HG03039 (cell line): ENCODE results near the gene CCDC33.
"Not testable (repeated sequence)": the region's sequence is repeated elsewhere in the genome, so short reads cannot be mapped to it uniquely, and the experiment has no call there.

Experiments
- ATAC-seq: cut with Tn5 transposase; IDR thresholded peaks from one replicate; pipeline ENCODE4 v1.9.1; 2021; ENCODE audit warnings: mild to moderate bottlenecking, moderate library complexity; ENCODE audit not compliant: unreplicated experiment

CCDC33 gene

DNA sequence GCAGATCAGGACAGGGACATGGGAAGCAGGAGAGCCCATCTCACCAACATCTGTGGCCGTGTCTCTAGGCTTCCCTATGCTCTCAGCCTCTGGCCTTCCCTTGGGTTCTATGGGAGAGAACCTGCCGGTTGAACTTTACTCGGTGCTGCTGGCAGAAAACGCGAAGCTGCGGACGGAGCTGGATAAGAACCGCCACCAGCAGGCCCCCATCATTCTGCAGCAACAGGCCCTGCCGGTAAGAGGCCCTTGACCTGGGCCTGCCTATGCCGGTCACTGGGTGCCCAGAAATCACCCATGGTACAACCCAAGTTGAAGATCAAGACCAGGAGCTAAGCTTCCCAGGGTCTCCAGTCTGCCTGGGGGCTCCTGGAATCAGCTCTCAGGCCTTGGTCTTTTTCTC lies 96.5 kb downstream of the CCDC33 start:
- no peak for ATAC-seq

DNA sequence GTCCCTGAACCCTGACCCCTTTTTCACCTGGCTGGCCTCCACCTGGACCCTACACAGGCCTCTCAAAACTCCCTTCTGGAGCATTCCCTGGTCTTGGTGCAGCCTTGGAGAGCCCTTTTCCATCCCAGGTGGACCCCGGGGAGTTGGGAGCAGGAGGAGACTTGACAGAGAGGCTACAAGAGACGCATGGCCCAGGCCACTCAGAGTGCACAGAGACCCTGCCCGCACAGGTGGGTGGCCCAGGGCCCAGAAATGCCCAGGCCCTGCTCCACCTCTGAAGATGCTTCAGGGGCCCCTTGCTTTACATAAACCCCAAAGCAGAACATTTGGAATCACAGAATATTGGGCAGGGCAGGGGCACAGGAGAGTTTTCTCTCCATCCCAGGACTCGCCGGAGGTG lies 97.0 kb downstream of the CCDC33 start:
- ATAC-seq, result no peak

DNA sequence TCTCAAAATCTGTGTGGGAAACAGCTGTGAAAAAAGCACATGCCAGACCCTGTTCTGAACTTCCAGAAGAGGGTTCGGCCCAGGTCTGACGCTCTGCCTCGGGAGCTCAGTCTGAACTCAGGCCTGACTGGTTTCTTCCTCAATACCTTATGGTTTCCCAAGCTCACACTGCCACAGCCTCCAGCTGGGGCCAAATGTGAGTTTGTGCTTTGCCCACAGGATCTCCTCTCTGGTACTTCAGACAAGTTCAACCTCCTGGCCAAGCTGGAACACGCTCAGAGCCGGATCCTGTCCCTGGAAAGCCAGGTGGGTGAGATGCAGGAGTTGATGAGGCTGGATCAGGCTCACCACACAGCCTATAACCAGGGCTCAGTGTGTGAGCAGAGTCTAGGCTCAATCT lies 97.5 kb downstream of the CCDC33 start:
- no peak for ATAC-seq

DNA sequence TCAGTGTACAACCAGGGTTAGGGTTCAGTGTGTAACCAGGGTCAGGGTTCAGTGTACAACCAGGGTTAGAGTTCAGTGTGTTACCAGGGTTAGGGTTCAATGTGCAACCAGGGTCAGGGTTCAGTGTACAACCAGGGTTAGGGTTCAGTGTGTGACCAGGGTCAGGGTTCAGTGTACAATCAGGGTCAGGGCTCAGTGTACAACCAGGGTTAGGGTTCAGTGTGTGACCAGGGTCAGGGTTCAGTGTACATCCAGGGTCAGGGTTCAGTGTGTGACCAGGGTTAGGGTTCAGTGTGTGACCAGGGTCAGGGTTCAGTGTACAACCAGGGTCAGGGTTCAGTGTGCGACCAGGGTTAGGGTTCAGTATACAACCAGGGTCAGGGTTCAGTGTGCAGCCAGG lies 98.0 kb downstream of the CCDC33 start:
- no peak for ATAC-seq

DNA sequence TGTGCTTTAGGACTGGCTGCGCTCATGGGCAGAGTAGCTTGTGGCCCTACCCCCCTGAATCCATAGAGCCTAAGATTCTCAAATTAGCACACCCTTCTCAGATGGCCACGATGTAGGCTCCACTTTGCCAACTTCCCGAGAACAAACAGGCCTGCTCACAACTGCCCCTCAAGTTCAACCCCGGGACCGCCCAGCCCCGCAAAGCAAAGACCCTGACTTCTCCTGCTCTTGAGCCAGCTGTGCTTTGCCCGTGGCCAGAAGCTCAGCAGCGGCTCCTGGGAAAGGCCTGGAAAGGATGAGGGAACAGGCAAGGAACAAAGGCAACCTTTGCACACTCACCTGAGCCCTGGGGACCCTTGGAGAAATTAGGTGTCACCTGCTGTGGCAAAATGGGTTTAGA lies 99.3 kb downstream of the CCDC33 start:
- ATAC-seq, result no peak

DNA sequence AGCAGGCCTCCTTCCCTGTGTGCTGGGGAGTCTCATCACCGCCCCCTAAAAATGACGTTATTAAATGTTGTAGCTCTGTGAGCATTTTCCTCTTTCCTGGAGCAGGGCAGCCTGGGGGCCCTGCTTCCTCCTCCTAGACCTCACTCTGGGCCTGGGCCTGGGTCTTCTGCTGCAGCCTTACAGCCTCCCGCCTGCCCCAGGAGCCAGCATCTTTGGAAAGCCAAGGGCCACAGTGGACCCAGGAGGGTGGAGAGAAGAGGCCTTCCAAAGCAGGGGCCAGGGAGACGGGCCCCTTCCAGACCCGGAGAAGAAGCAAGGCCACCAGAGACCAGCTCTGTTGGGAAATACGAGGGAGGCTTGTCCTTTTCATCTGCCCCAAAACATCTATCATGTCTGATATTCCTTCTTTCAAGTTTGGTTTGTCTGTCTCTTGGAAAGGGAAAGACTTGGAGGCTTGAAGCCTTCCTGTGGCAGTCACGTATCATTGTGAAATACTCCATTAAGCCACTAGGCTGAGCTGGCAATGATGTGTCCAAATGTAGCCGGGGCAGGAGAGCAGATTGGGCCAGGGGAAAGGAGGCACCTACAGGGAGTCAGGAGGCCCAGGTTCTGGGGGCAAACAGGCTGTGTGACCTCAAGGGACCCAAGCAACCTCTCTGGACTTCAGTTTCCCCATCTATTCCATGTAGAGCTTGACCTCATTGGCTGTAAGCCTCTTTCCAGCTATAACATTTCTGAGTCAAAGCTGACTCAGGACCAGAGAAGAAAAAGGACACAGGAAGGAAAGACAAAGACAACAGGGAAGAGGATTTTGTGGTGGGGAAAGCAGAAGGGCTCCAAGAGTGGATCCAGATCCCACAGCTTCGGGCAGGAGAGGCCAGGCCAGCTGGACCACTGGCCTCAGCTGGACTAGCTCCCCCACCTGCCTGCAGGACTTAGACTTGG lies 100.2 kb downstream of the CCDC33 start:
- no peak for ATAC-seq

DNA sequence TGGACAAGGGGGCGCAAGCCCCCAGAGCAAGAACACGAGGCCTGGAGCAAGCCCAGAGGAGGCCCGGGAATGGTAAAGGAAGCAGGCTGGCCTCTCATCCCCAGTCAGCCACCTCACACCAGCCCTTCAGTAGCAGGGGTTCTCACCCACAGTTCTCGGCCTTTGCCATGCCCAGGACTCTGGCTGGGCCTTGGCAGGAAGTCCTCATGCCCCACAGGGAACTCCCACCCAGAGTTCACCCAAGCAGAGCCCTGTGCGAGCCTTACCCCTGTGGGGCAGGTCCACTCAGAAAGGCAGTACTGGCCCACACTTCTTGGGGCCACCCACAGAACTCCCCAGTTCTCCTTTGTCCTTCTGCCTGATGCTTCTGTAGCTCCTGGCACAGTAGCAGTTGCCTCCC lies 101.0 kb downstream of the CCDC33 start:
- ATAC-seq, result no peak

DNA sequence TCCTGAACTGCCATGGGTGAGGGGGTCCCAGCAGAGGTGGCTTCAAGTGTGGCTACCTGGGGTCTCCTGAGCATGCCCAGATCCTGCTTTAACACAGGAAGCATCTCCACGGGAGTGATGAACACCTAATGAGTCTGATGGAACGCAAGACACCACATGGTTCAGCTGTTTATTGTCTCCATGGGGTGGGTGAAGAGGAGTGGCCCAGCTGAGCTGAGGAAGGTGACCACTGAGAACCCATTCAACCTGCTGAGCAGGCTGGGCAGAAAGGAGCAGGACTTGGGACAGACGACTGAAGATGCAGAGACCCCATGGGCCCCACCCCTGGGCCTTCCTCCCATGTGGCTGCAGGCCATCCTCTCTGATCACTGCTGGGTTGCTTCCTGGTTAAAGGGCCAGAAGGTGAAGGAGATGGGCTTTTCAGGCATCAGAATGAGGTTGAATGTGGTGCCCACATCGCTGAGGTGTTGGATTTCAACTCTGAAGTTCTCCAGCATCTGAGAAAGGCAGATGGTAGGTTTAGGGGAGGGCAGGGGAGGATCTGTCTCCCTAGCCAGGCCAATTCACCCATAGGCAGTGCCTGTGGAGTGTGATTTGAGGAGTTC lies 101.6 kb downstream of the CCDC33 start:
- ATAC-seq, result no peak

DNA sequence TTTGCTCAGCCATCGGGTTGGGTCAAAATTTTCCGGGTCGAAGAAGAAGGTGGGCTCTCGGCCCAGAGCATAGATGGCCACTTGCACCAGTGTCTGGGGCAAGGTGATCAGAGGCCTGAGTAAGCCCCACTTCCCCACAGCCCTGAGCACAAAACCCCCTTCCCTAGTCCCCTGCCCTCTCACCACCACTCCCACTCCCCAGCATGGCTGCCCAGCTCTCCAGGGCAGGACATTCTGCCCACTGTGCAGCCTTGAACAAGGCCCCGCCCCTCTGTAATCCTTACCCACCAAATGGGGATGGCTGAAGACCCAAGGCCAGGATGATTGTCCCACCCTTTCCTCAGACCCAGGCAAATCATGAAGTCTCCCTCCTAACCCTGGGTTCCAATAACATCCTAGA lies 102.5 kb downstream of the CCDC33 start:
- no peak for ATAC-seq

DNA sequence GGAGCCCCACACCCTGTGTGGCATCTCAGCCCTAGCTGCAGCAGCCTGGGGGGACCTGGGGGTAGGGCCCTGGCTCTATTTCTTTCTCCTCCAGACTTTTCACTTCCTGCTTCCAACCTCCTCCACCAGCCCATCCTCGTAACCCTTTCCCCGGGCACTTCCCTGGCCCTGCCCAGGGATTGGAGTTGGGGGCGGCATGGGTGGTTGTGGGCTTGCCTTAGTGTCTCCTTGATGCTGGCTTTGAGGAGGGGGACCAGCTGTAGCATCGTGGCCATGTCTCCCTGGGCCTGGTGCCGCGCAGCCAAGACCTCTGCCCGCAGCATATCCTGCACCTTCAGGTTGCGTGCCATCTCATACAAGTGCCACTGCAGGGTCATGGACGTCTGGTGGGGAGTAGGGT lies 103.2 kb downstream of the CCDC33 start:
- ATAC-seq, result no peak

DNA sequence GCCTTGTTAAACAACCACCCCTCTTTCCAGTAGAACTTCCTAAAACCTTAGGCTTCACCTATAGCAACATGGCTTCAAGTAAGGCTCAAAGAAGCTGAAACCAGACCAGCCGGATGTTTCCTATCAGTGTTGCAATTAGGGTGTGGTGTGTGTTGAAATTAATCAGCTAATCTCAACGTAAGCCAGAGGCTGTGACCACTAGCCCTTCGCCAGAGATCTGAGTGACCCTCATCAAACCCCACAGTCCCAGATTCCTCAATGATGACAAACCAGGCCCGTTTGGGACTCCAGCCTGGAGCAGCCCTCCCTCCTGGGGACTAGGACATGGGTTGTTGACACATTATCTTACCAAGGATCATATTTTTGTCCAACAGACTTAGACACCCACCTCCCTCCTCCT lies 104.0 kb downstream of the CCDC33 start:
- ATAC-seq, result no peak

DNA sequence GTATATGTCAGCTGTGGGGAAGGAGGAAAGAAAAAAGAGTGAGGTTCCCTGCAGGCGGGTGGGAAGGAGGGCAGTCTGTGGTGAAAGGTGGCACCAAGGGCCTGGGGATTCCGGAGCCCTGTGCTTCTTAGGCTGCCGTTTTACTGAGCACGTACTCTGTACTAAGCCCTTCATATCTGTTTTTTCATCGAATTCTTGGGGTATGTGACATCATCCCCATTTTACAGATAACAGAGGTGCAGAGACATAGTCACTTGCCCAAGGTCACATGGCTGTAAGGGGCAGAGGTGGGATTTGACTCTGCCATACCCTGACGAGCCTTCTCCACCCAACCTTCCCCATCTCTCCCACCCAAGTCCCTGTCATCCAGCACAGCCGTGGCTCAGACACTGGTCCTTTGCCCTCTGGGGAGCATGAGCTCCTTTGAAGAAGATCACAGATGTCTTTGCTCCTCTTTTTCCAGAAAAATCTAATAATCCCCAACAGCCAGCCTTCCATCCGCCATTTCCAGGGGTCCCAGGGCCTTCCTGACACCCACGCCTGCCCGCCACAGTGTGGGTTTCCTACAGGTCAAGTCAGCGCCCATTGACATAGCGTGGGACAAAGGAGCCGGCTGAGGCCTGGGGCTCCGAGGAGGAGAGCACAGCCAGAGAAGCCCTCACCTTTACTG lies 107.1 kb downstream of the CCDC33 start:
- no peak for ATAC-seq

DNA sequence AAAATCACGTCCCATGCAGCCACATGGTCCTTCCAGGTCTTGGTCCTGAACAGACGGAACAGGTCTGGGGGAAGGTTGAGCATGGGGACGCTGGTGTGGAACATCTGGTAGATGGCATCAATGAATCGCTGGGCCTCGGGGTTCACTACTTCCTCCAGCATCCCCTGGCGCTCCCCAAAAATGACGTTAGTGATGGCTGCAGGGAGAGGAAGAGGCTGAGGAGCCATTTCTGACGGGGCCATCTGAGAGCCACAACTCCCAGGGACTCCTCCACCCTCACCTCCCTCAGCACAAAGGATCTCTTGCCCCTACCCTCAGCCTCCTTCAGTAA lies 107.6 kb downstream of the CCDC33 start:
- no peak for ATAC-seq

DNA sequence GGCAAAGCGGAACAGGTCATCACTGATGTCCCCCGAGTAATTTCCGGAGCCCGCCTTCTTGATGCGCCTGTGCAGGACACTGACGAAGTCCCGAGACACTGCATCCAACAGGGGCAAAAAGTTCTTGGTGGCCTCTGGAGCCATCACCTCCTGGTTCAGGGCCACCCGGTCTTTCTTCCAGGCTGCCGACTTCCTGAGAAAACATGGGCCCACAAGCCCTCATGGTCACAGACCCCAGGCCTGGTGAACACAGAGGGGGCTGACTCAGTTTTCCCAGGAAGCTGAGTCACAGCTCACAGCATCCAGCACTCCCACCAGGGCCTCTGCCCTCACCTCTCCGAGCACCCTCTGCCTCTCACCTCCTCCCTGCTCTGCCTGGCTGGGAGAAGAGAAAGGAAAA lies 108.9 kb downstream of the CCDC33 start:
- ATAC-seq, result no peak

DNA sequence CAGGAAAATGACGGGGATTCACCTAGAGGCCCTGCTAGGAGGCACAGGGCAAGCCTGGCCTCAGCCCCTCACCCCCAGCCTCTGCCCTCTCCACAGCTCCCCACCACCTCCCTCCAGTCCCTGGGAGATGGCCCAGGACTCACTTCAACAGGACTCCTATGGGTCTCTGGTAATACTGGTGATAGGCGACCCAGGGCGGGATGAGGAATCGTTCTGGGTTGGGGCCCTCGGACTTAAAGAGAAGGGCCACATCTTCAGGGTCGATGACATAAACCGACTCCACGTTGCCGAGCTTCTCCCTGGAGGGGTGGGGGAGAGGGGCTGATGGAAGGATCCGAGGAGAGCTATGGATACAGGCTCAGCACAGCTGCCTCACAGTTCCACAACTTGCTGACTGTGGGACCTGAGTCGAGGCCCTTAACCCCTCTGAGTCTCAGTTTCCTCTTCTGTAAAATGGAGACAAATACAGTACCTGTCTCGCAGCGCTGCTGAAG lies 111.7 kb downstream of the CCDC33 start:
- ATAC-seq, result no peak

DNA sequence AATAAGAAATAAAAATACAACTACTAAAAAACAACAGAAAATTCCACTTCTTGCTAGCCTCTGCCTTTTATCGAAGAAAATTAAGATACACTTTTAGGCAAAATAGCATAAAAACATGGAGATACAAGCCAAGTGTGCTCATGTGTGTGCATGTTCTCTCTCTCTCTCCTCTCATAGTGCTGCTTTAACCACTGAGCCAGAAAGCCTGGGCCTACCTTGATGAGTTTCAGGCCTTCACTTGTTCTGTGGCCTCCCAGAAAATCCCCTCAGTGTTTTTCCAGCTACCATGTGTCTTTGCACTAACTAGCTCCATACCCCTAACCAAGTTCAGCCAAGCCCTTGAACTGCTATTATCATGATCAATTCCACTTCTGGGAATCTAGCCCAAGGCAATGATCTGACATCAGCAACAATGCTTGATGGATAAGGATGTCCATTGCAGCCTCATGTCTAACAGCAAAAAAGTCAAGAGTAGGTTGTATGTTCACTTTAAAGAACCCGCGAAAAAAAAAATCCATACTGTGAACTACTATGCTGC lies 113.2 kb downstream of the CCDC33 start:
- no peak for ATAC-seq

DNA sequence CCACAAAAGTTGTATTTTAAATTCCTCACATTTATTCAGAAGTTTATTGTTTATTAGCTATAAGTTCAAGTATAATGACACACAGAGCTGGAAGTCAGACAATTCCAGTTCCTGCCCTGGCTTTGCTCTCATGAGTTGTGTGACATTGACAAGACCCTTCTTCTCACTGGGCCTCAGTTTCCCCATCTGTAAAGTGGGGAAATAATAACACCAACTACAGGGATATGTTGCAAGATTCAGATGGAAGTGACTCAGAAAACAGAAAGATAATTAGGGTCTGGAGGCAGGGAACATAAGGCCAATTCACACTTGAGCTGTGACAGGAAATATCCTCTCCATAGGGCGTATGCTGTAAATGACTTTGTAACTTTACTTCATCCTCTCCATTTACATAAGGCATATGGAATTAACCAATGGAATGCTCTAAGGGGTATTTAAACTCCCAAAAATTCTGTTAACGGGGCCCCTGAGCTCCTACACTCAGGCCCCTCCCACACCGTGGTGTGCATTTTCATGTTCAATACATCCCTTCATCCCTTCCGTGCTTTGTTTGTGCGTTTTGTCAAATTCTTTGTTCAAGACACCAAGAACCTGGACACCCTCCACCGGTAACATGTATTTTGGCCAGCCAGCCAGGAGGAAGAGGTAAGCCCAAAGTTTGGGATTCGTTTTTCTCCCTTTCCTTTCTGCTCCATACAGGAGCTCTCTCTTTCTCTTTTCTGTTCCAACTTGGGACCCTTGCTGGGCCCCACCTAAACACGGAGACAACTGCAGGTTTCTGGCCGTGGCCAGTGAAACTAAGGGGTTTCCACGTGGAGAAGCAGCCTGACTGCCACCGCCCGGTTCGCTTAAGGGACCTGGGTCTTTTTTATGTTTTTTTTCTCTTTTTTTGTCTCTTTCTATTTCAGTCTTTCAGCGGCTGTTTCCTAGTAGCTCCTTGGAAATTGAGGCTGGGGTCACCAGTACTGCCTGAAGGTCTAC lies 114.5 kb downstream of the CCDC33 start:
- ATAC-seq, result no peak

DNA sequence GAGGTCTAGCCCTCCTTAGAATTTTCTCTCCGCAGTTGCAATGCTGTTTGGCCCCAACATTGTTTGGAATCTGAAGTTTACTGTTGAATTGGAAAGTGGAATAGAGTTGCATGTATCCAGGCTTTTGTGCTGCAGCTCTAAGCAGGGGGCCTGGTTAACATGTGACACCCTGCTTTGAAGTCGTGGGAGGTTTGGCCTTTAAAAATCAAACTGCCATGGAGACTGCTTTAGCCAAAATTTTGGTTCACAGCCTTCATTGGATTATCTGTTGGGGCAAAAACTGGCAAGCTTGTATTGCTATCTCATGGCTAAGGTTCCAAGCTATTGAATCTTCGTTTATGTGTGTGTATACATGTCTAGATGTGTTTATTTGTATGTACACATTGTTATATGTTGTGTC lies 115.5 kb downstream of the CCDC33 start:
- ATAC-seq, result no peak

DNA sequence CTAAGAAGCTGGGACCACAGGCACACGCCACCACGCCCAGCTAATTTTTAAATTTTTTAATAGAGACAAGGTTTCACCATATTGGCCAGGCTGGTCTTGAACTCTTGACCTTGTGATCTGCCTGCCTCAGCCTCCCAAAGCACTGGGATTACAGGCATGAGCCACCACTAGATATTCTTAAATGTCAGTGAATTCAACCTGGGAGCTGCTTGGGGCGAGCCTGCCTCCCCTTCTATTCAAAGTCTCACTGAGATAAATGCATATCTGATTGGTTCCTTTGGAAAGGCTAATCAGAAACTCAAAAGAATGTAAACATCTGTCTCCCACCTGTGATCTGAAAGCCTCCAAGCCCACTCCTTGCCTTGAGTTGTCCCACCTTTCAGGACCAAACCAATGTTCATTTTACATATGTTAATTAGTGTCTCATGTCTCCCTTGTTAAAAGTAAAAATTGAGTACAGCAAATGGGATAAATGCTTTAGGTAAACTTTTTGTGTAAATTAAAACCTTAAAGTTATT lies 116.3 kb downstream of the CCDC33 start:
- ATAC-seq, result no peak

DNA sequence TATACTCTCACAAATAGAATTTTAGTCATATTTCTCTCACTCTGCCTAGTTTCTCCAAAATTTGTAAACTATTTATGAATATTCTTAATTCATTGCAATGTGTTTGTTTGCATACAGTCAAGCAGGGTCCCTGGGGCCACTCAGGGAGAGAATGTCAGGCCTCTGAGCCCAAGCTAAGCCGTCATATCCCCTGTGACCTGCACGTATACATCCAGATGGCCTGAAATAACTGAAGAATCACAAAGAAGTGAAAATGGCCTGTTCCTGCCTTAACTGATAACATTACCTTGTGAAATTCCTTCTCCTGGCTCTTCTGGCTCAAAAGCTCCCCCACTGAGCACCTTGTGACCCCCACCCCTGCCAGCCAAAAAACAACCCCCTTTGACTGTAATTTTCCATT lies 117.9 kb downstream of the CCDC33 start:
- not testable (repeated sequence) for ATAC-seq
